ENCODE measurements around the gene FGD2. TPM values are rescaled to one million over a fixed set of nuclear protein-coding genes. Genes with fewer than 3 reads are reported as not detected.

The FGD2 gene
- total RNA-seq, 1 experiment from 2014 or later, result 0.10 TPM

DNA sequence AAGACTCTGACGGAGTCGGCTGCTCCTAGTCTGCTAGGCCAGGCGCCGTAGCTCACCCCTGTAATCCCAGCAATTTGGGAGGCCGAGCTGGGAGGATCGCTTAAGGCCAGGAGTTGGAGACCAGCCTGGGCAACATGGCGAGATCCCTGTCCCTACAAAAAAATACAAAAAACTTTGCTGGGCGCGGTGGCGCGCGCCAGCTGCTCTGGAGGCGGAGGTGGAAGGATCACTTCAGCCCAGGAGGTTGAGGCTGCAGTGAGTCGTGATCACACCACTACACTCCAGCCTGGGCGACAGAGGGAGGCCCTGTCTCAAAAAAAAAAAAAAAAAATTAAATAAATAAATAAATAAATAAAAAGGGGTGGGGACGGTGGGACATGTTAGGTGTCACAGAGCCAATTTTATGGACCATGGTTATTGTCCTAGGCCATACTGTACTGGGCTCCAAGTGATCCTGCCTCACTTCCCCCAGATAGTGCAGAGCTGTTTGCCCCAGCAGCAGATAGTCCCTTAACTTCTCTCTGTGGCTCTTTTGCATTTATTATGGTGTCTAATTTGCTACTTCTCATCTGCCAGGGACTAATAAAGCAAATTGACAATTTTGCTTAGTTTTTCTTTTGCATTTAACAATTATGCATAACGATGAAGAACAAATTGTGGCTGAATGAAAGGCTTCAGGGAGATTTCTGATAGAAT is 45.8 kb upstream of the FGD2 start:
- Histone ChIP-seq H3K36me3 (ENCODE audit: control insufficient read depth in 1 of 2, insufficient read depth in 2 of 2, low read length in 2 of 2) (no peaks in the 10 kb centered on the region), H3K79me2 (ENCODE audit: insufficient read depth, low read length) (no peaks in the 10 kb centered on the region), H3K9me3 (ENCODE audit: control insufficient read depth in 1 of 2, insufficient read depth in 1 of 2, low read depth in 1 of 2, low read length in 2 of 2) (no peaks in the 10 kb centered on the region), H3K9ac (ENCODE audit: low read length) (no peak overlapping the region), H3K27ac (ENCODE audit: low read depth, low read length) (no peak overlapping the region), H2AFZ (ENCODE audit: low read depth, low read length, poor library complexity, severe bottlenecking) (peak overlapping the region; percentile 35), H3K27me3 (ENCODE audit: insufficient read depth, low read length) (no peaks in the 10 kb centered on the region), H3K4me3 (replicated peaks in 1 of 2; ENCODE audit: low read depth in 1 of 2, low read length in 2 of 2) (no peak overlapping the region), H3K4me2 (ENCODE audit: low read length) (peak overlapping the region; percentile 61), H3K9me2 (ENCODE audit: insufficient read depth) (no peaks in the 10 kb centered on the region), H3K4me1 (ENCODE audit: control insufficient read depth in 1 of 2, insufficient read depth in 2 of 2, low read length in 2 of 2) (peaks cover 15 to 59% of the 10 kb centered on the region in 2 experiments), H4K20me1 (ENCODE audit: insufficient read depth) (no peaks in the 10 kb centered on the region)
- BruUV-seq (replicated peaks), result no TSS peak
- ChIA-PET POLR2A (no interaction called here), RAD21 (ENCODE audit: low non-redundant PET in 1 of 2, low total read pairs in 2 of 2, uncharacterized antibody in 2 of 2, unreplicated experiment in 2 of 2) (no interaction called here), CTCF (no interaction called here)
- DNase-seq (ENCODE audit: low read depth, low spot score), result no peak
- intact Hi-C loops (cut with micrococcal nuclease), result no loop called here
- no peak for ATAC-seq
- no peak for TF ChIP-seq ATF3 (IDR thresholded peaks at IDR 0.05)
- TF ChIP-seq, protein P1, sequence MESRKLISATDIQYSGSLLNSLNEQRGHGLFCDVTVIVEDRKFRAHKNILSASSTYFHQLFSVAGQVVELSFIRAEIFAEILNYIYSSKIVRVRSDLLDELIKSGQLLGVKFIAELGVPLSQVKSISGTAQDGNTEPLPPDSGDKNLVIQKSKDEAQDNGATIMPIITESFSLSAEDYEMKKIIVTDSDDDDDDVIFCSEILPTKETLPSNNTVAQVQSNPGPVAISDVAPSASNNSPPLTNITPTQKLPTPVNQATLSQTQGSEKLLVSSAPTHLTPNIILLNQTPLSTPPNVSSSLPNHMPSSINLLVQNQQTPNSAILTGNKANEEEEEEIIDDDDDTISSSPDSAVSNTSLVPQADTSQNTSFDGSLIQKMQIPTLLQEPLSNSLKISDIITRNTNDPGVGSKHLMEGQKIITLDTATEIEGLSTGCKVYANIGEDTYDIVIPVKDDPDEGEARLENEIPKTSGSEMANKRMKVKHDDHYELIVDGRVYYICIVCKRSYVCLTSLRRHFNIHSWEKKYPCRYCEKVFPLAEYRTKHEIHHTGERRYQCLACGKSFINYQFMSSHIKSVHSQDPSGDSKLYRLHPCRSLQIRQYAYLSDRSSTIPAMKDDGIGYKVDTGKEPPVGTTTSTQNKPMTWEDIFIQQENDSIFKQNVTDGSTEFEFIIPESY (IDR thresholded peaks at IDR 0.05; ENCODE audit: extremely low read depth, insufficient replicate concordance, low read length), result no peak
- TF ChIP-seq JUND (IDR thresholded peaks at IDR 0.05), result no peak
- no peak for TF ChIP-seq YY1 (IDR thresholded peaks at IDR 0.05; ENCODE audit: extremely low read depth, insufficient replicate concordance, low read depth, low read length)
- TF ChIP-seq POLR2A (IDR thresholded peaks at IDR 0.05; ENCODE audit: borderline replicate concordance, extremely low read depth, insufficient read depth, insufficient read length), result no peak
- TF ChIP-seq FOSL1 (IDR thresholded peaks at IDR 0.05; ENCODE audit: low read depth), result no peak
- no peak for TF ChIP-seq MAX (IDR thresholded peaks at IDR 0.05)
- TF ChIP-seq TCF7L2 (IDR thresholded peaks at IDR 0.05; ENCODE audit: borderline replicate concordance, extremely low read depth, insufficient read depth, insufficient read length), result no peak
- TF ChIP-seq CTCF (IDR thresholded peaks at IDR 0.05 in 2 of 3, conservative IDR thresholded peaks at IDR 0.05 in 1 of 3; ENCODE audit: borderline replicate concordance in 1 of 3, insufficient read depth in 1 of 3, low read depth in 2 of 3, low read length in 2 of 3), result no peak
- no peak for TF ChIP-seq RAD21 (IDR thresholded peaks at IDR 0.05; ENCODE audit: low read depth)
- TF ChIP-seq REST (IDR thresholded peaks at IDR 0.05; ENCODE audit: low read depth), result no peak
- no peak for TF ChIP-seq POLR2AphosphoS5 (IDR thresholded peaks at IDR 0.05; ENCODE audit: low read depth, low read length)
- TF ChIP-seq CEBPB (IDR thresholded peaks at IDR 0.05; ENCODE audit: low read depth), result no peak
- TF ChIP-seq SRF (IDR thresholded peaks at IDR 0.05; ENCODE audit: low read depth), result no peak
- no peak for TF ChIP-seq EZH2 (IDR thresholded peaks at IDR 0.05)
